Kidney (tissue), 14 donors: ENCODE data around the gene ZNF408. TPM values are rescaled to one million over a fixed set of nuclear protein-coding genes. Genes with fewer than 3 reads are reported as not detected.

Experiments
- DNase-seq, 5 donors: peaks; one replicate each; pipeline ENCODE4 v3.0.0-alpha.2; 2013 to 2020
- FAIRE-seq: peaks from 2 replicates; lab custom pipeline; 2012; peaks lifted over from hg19 to GRCh38; lab: Jason Lieb, UNC
- H3K27ac ChIP-seq, 2 donors: one replicate each; pipeline ENCODE4 v1.7.0; 2013; ENCODE audit warnings: low read depth in 2 of 2, low read length in 2 of 2, inconsistent platforms in 1 of 2
- H3K27me3 ChIP-seq: one replicate; pipeline ENCODE4 v1.7.1; 2013; ENCODE audit warnings: low read length, inconsistent platforms; ENCODE audit not compliant: control insufficient read depth, insufficient read depth
- H3K36me3 ChIP-seq, 3 donors: one replicate each; pipeline versions ENCODE4 v1.7.0 to v1.7.1; 2013; ENCODE audit warnings: low read length in 3 of 3, control low read depth in 1 of 3, inconsistent platforms in 1 of 3; ENCODE audit not compliant: insufficient read depth in 3 of 3, control insufficient read depth in 2 of 3
- H3K4me1 ChIP-seq, 3 donors: one replicate each; pipeline versions ENCODE4 v1.7.0 to v1.7.1; 2013; ENCODE audit warnings: low read length in 3 of 3, inconsistent platforms in 1 of 3, low read depth in 1 of 3; ENCODE audit not compliant: control insufficient read depth in 2 of 3, insufficient read depth in 2 of 3
- H3K4me3 ChIP-seq, 3 donors: one replicate each; pipeline versions ENCODE4 v1.7.0 to v1.8.1; 2013; ENCODE audit warnings: low read length in 3 of 3, control low read depth in 1 of 3, inconsistent platforms in 1 of 3
- H3K9ac ChIP-seq, 3 donors: one replicate each; pipeline versions ENCODE4 v1.7.0 to v1.7.1; 2013; ENCODE audit warnings: low read length in 3 of 3, control low read depth in 1 of 3, inconsistent platforms in 1 of 3
- H3K9me3 ChIP-seq, 3 donors: one replicate each; pipeline versions ENCODE4 v1.7.0 to v1.7.1; 2013; ENCODE audit warnings: low read length in 3 of 3, control low read depth in 1 of 3, inconsistent platforms in 1 of 3; ENCODE audit not compliant: control insufficient read depth in 2 of 3, insufficient read depth in 1 of 3
- CTCF ChIP-seq: IDR thresholded peaks from 3 replicates; pipeline ENCODE4 v1.5.1; 2012; ENCODE audit warnings: mild to moderate bottlenecking, moderate library complexity, borderline replicate concordance; ENCODE audit not compliant: insufficient read depth; ENCODE audit errors: extremely low read depth
- intact Hi-C: fragments of 100-400 bp; cut with DNase I; formaldehyde crosslinking; loops from one replicate; pipeline ENCODE4 v1.11.1; 2022
- polyA plus RNA-seq: library from polyadenylated mRNA; stranded (reverse); fragments of 350-450 nt; fragmentation: Illumina TruSeq; extraction: RNeasy Lipid Tissue Mini Kit (QIAGEN cat#74804); gene quantifications from one replicate; pipeline ENCODE4 v1.2.3, GENCODE V29; 2014; ENCODE audit warnings: low read depth, low replicate concordance; ENCODE audit not compliant: insufficient read depth
- total RNA-seq: library from RNA; stranded (reverse); fragmentation: NEBNext Ultra II Directional; extraction: Animal tissue kit (Norgen Biotek cat#: 25700); gene quantifications from one replicate; pipeline ENCODE4 v1.2.1, GENCODE V29; 2021
- donor health status: control.
- donor health status: control.
- donor health status: control.
- donor health status: control.
- donor health status: control.
- donor health status: DM: yes; HTN: yes; CAD: no.
- donor health status: Normal renal cell carcinoma (clear cell type).

Gene ZNF408
- total and polyA plus RNA-seq, 2 donors from 2014 or later, result 7.8 to 9.7 TPM

- Histone ChIP-seq H3K4me1 (peaks cover 0 to 19% (median 0%) of the 10 kb centered on the region in 3 donors), H3K36me3 (peaks cover 5 to 32% (median 25%) of the 10 kb centered on the region in 3 donors), H3K9ac (no peak overlapping the region), H3K27me3 (no peaks in the 10 kb centered on the region), H3K4me3 (no peak overlapping the region), H3K9me3 (no peaks in the 10 kb centered on the region), H3K27ac (no peak overlapping the region)
- TF ChIP-seq CTCF, result no peak
- DNase-seq (no peak), FAIRE-seq (no peak)
- intact Hi-C loops, result no loop called here
Observed at GRCh38 chr11:46692450-46692849, 8.4 kb upstream of the ZNF408 start.

- no peak overlapping the region for H3K4me3 ChIP-seq
- no peaks in the 10 kb centered on the region for H3K27me3 ChIP-seq
- no peaks in the 10 kb centered on the region for H3K9me3 ChIP-seq
- FAIRE-seq, result no peak
- H3K27ac ChIP-seq, result peak overlapping the region; percentile 10 to 69
- H3K36me3 ChIP-seq, result peaks cover 2 to 23% (median 20%) of the 10 kb centered on the region in 3 donors
- no peak for TF ChIP-seq CTCF
- no peak for DNase-seq
- peaks cover 0 to 25% (median 0%) of the 10 kb centered on the region in 3 donors for H3K4me1 ChIP-seq
- no peak overlapping the region for H3K9ac ChIP-seq
- intact Hi-C loops, result no loop called here
Observed at GRCh38 chr11:46693597-46694012, 7.2 kb upstream of the ZNF408 start.

GRCh38 chr11:46694072-46694471, 6.8 kb upstream of the ZNF408 start:
- H3K36me3 ChIP-seq, result peaks cover 1 to 23% (median 20%) of the 10 kb centered on the region in 3 donors
- no peak overlapping the region for H3K9ac ChIP-seq
- H3K4me3 ChIP-seq, result no peak overlapping the region
- no peaks in the 10 kb centered on the region for H3K27me3 ChIP-seq
- FAIRE-seq (no peak), DNase-seq (no peak)
- peak overlapping the region; percentile 22 to 69 for H3K27ac ChIP-seq
- intact Hi-C loops, result no loop called here
- no peak for TF ChIP-seq CTCF
- no peaks in the 10 kb centered on the region for H3K9me3 ChIP-seq
- H3K4me1 ChIP-seq, result peaks cover 0 to 27% (median 3%) of the 10 kb centered on the region in 3 donors

GRCh38 chr11:46694607-46695006, 6.2 kb upstream of the ZNF408 start:
- H3K9ac ChIP-seq, result no peak overlapping the region
- no peak for DNase-seq
- TF ChIP-seq CTCF, result no peak
- H3K9me3 ChIP-seq, result no peaks in the 10 kb centered on the region
- intact Hi-C loops, result no loop called here
- FAIRE-seq, result no peak
- H3K27ac ChIP-seq, result peak overlapping the region; percentile 22 to 69
- no peak overlapping the region for H3K4me3 ChIP-seq
- H3K36me3 ChIP-seq, result peaks cover 0 to 23% (median 20%) of the 10 kb centered on the region in 3 donors
- peaks cover 0 to 29% (median 3%) of the 10 kb centered on the region in 3 donors for H3K4me1 ChIP-seq
- no peaks in the 10 kb centered on the region for H3K27me3 ChIP-seq
